ENCODE results near the gene VLDLR.

DNA sequence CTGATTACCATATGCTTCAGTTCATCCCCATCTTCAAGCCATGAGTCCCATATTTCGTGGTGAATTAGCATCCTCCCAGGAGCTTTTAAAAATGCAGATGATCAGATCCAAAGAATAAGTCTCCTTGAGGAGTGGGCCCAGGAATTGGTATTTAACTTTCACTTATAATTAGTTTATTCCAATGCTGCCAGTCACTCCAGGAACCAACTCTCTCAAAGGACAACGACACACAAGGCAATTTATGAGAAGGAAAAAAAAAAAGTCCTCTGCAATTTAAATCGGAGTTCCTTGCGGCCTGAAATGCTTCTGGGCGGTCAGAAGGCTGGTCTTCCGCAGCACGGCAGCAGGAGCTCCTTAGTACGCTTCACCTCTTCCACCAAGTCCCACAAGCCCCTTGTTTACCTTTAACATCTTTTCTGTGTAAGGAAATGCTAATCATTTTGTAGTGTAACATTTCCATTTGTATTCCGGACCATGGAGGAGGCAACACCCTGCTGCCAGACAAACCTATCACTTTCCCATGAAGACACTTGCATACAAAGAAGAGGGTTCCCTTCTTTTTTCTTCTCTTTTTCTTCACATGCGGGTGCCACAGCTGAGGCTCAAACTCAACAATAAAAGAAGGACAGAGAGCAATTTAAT, 79.4 kb downstream of the VLDLR start:
- TF ChIP-seq POLR2A (IDR thresholded peaks at IDR 0.05) (no peak), CTCF (IDR thresholded peaks at IDR 0.05) (no peak)

All from heart left ventricle (tissue), 13 donors.